Measurements from ENCODE around the gene ABCA3.

ABCA3 gene

GRCh38 chr16:2333231-2333630, 7.3 kb downstream of the ABCA3 start:
- no peak for DNase-seq
- Histone ChIP-seq H3K9me3 (no peaks in the 10 kb centered on the region), H3K27me3 (no peaks in the 10 kb centered on the region), H3K4me3 (ENCODE audit: low read depth, low read length) (no peak overlapping the region), H3K36me3 (peaks cover 13% of the 10 kb centered on the region), H3K4me1 (no peaks in the 10 kb centered on the region; the same call in 1 of the 2 replicates)
- no peak for TF ChIP-seq CTCF (IDR thresholded peaks at IDR 0.05; ENCODE audit: low read depth, low read length)

DNA sequence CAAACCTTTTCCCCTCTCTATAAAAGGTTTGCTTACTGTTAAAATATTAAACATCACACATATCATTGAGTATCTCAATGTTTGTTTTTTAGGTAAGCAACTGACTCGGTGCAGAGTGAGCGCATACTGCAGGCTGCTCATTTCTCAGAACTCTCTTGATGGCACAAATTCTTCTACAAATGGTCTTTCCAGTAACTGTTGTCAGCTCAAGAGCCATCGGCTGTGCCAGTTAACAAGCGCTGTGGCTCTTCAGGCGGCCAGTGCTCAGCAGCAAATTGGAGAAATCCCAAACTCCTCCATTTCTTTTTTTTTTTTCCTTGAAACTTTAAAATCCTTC, 8.6 kb downstream of the ABCA3 start:
- Histone ChIP-seq H3K4me3 (ENCODE audit: low read depth, low read length) (no peak overlapping the region), H3K27me3 (no peaks in the 10 kb centered on the region), H3K9me3 (no peaks in the 10 kb centered on the region), H3K4me1 (no peaks in the 10 kb centered on the region; the same call in 1 of the 2 replicates), H3K36me3 (peaks cover 22% of the 10 kb centered on the region)
- DNase-seq, result no peak
- no peak for TF ChIP-seq CTCF (IDR thresholded peaks at IDR 0.05; ENCODE audit: low read depth, low read length)

GRCh38 chr16:2331199-2331930, 9.2 kb downstream of the ABCA3 start:
- no peak for TF ChIP-seq CTCF (IDR thresholded peaks at IDR 0.05; ENCODE audit: low read depth, low read length)
- Histone ChIP-seq H3K4me3 (ENCODE audit: low read depth, low read length) (no peak overlapping the region), H3K4me1 (no peaks in the 10 kb centered on the region; the same call in 1 of the 2 replicates), H3K36me3 (peaks cover 27% of the 10 kb centered on the region), H3K9me3 (no peaks in the 10 kb centered on the region), H3K27me3 (no peaks in the 10 kb centered on the region)
- DNase-seq, result no peak

DNA sequence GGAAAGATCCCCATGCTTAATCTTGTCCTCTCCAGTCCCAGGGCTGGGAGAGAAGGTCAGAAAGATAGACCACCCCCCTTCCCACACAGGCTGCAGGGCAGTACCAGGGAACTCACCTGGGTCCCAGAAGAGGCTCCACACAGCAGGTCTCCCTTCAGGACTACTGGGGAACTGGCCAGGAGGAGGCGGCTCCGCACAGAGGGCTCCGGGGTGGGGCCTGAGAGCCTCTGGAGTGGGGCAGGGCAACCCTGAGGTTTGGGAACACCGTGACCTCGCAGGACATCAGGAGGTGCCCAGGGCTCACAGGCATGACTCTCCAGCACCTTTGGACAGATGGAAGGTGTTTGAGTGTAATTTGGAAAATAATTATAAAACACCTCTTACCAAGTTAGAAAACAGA, 11.0 kb downstream of the ABCA3 start:
- DNase-seq, result no peak
- no peaks in the 10 kb centered on the region; the same call in 1 of the 2 replicates for H3K4me1 ChIP-seq
- no peak overlapping the region for H3K4me3 ChIP-seq (ENCODE audit: low read depth, low read length)
- no peaks in the 10 kb centered on the region for H3K9me3 ChIP-seq
- H3K27me3 ChIP-seq, result no peaks in the 10 kb centered on the region
- H3K36me3 ChIP-seq, result peaks cover 45% of the 10 kb centered on the region
- no peak for TF ChIP-seq CTCF (IDR thresholded peaks at IDR 0.05; ENCODE audit: low read depth, low read length)

GRCh38 chr16:2328428-2328827, 12.1 kb downstream of the ABCA3 start:
- Histone ChIP-seq H3K4me3 (ENCODE audit: low read depth, low read length) (no peak overlapping the region), H3K36me3 (peaks cover 56% of the 10 kb centered on the region), H3K27me3 (no peaks in the 10 kb centered on the region), H3K4me1 (no peaks in the 10 kb centered on the region), H3K9me3 (no peaks in the 10 kb centered on the region)
- DNase-seq, result no peak
- TF ChIP-seq CTCF (IDR thresholded peaks at IDR 0.05; ENCODE audit: low read depth, low read length), result no peak

- TF ChIP-seq CTCF (IDR thresholded peaks at IDR 0.05; ENCODE audit: low read depth, low read length), result no peak
- no peaks in the 10 kb centered on the region for H3K27me3 ChIP-seq
- H3K36me3 ChIP-seq, result peaks cover 67% of the 10 kb centered on the region
- H3K4me3 ChIP-seq (ENCODE audit: low read depth, low read length), result no peak overlapping the region
- H3K9me3 ChIP-seq, result no peaks in the 10 kb centered on the region
- no peaks in the 10 kb centered on the region for H3K4me1 ChIP-seq
- no peak for DNase-seq
Measured at GRCh38 chr16:2326191-2326590, 14.3 kb downstream of the ABCA3 start.

All from BE2C (cell line).